K562 (cell line): ENCODE measurements around the gene TMEM129. TPM values are rescaled to one million over a fixed set of nuclear protein-coding genes. Genes with fewer than 3 reads are reported as not detected.
A peak's percentile ranks its signal among the peaks of the same experiment; 100 is the strongest.

ENCODE experiments used
- ATAC-seq: fragments of 200-7000 bp; cut with Tn5 transposase; 3 replicates; pipeline ENCODE4 v1.9.1; 2020; ENCODE audit warnings: moderate library complexity
- BruUV-seq: library from RNA; stranded (reverse); fragments of 400-500 nt; replicated peaks from 2 replicates; lab custom pipeline; 2021; lab: Mats Ljungman, UMichigan
- CTCF ChIA-PET: fragments of 300-600 bp; formaldehyde crosslinking; extraction: SDS; loops from one replicate; lab custom pipeline; 2021; ENCODE audit warnings: low intra/inter-chr PET ratio; lab: Yijun Ruan, JAX
- POLR2A ChIA-PET: fragments of 300-600, 350-650 bp; sonication (Branson Sonifier 250); formaldehyde crosslinking; extraction: SDS; loops from one replicate; lab custom pipeline; 2021; ENCODE audit warnings: antibody characterized with exemption, inconsistent platforms; lab: Yijun Ruan, JAX
- DNase-seq, 4 experiments: peaks; one replicate each; pipeline versions ENCODE4 v3.0.0 to v3.0.0-alpha.2; 2011 to 2018; ENCODE audit warnings: low spot score in 3 of 4, mixed read lengths in 3 of 4; ENCODE audit errors: extremely low read depth in 1 of 4
- FAIRE-seq: peaks from 2 replicates; lab custom pipeline; 2011; peaks lifted over from hg19 to GRCh38; lab: Jason Lieb, UNC
- H2AFZ ChIP-seq: 2 replicates; pipeline ENCODE4 v1.6.0; 2011; ENCODE audit warnings: low read depth, low read length, control low read depth, inconsistent platforms
- H3K27ac ChIP-seq: fragments of 200-600 bp; 3 replicates; pipeline ENCODE4 v1.8.0; 2011; ENCODE audit warnings: low read depth, mild to moderate bottlenecking, control low read depth, inconsistent platforms, low read length, moderate library complexity, mixed read lengths; ENCODE audit errors: extremely low read depth
- H3K27me3 ChIP-seq, 2 experiments: fragments of 300-600 bp in 1 of 2; 2 replicates in 1 of 2; 3 replicates in 1 of 2; pipeline versions ENCODE4 v1.6.0 to v1.8.0; 2011; ENCODE audit warnings: inconsistent platforms in 2 of 2, low read length in 2 of 2, mild to moderate bottlenecking in 1 of 2, mixed read lengths in 1 of 2, moderate library complexity in 1 of 2; ENCODE audit not compliant: control insufficient read depth in 2 of 2, insufficient read depth in 2 of 2
- H3K36me3 ChIP-seq: fragments of 300-600 bp; 3 replicates; pipeline ENCODE4 v1.8.0; 2011; ENCODE audit warnings: mild to moderate bottlenecking, low read length, inconsistent platforms; ENCODE audit not compliant: control insufficient read depth, insufficient read depth
- H3K4me1 ChIP-seq, 2 experiments: fragments of 200-600 bp in 1 of 2; replicated peaks in 1 of 2; 2 replicates in 1 of 2; 3 replicates in 1 of 2; pipeline versions ENCODE4 v1.5.1 to v1.8.0; 2011; ENCODE audit warnings: inconsistent platforms in 2 of 2, low read length in 2 of 2, mild to moderate bottlenecking in 1 of 2, mixed read lengths in 1 of 2, moderate library complexity in 1 of 2; ENCODE audit not compliant: control insufficient read depth in 2 of 2, insufficient read depth in 2 of 2
- H3K4me2 ChIP-seq: 2 replicates; pipeline ENCODE4 v1.6.1; 2011; ENCODE audit warnings: low read length, control low read depth, inconsistent platforms, mixed read lengths; ENCODE audit not compliant: insufficient read depth
- H3K4me3 ChIP-seq: fragments of 200-600 bp; sonication (generic), shearing (Covaris generic); 2 replicates; pipeline ENCODE4 v1.5.1; 2016; ENCODE audit warnings: control low read depth, inconsistent platforms
- H3K79me2 ChIP-seq: fragments of 200-600 bp; 3 replicates; pipeline ENCODE4 v1.8.0; 2011; ENCODE audit warnings: low read length, inconsistent platforms; ENCODE audit not compliant: control insufficient read depth, insufficient read depth
- H3K9ac ChIP-seq, 2 experiments: 2 replicates each; pipeline versions ENCODE4 v1.6.0 to v1.6.1; 2011; ENCODE audit warnings: low read depth in 2 of 2, low read length in 2 of 2, control low read depth in 1 of 2, inconsistent platforms in 1 of 2, mild to moderate bottlenecking in 1 of 2, mixed read lengths in 1 of 2; ENCODE audit not compliant: insufficient read depth in 1 of 2
- H3K9me1 ChIP-seq: one replicate; pipeline ENCODE4 v1.6.0; 2011; ENCODE audit warnings: inconsistent platforms, mild to moderate bottlenecking, low read length, moderate library complexity; ENCODE audit not compliant: control insufficient read depth, insufficient read depth
- H3K9me3 ChIP-seq: replicated peaks from 2 replicates; pipeline ENCODE4 v1.5.1; 2011; ENCODE audit warnings: low read depth, low read length, inconsistent platforms; ENCODE audit not compliant: control insufficient read depth, insufficient read depth
- H4K20me1 ChIP-seq: replicated peaks from 2 replicates; pipeline ENCODE4 v1.6.1; 2011; ENCODE audit warnings: low read length, inconsistent platforms, mixed read lengths; ENCODE audit not compliant: control insufficient read depth, insufficient read depth
- ARNT ChIP-seq, 2 experiments: fragments of 450-650 bp; IDR thresholded peaks; 2 replicates each; pipeline ENCODE4 v1.6.1; 2016; ENCODE audit warnings: mild to moderate bottlenecking in 1 of 2
- CBX5 ChIP-seq: IDR thresholded peaks from 2 replicates; pipeline ENCODE4 v1.6.1; 2014; ENCODE audit warnings: low read depth, borderline replicate concordance
- CREB5 ChIP-seq: fragments of 250-450 bp; sonication (Bioruptor Pico); IDR thresholded peaks from 2 replicates; pipeline ENCODE4 v1.5.0; 2020; ENCODE audit warnings: mild to moderate bottlenecking
- CXXC5 ChIP-seq: fragments of 250-450 bp; sonication (Bioruptor Pico); IDR thresholded peaks from 2 replicates; pipeline ENCODE4 v1.8.0; 2022; ENCODE audit warnings: inconsistent platforms, mild to moderate bottlenecking, moderate library complexity
- EWSR1 ChIP-seq: fragments of 450-650 bp; IDR thresholded peaks from 2 replicates; pipeline ENCODE4 v1.6.1; 2018; ENCODE audit warnings: borderline replicate concordance, mild to moderate bottlenecking, low read depth, moderate library complexity; ENCODE audit not compliant: partially characterized antibody
- EZH2 ChIP-seq: IDR thresholded peaks from 2 replicates; pipeline ENCODE4 v1.6.1; 2012; ENCODE audit warnings: low read depth, mild to moderate bottlenecking, inconsistent platforms, low read length, borderline replicate concordance
- FOXK1 ChIP-seq: sonication (generic); formaldehyde crosslinking; IDR thresholded peaks from 2 replicates; pipeline ENCODE4 v1.8.0; 2022; ENCODE audit warnings: missing genetic modification reagents, mild to moderate bottlenecking, borderline replicate concordance
- HMG20A ChIP-seq: fragments of 450-650 bp; formaldehyde crosslinking; conservative IDR thresholded peaks from 2 replicates; pipeline ENCODE4 v1.4.0; 2020; ENCODE audit warnings: mild to moderate bottlenecking, mixed read lengths
- HNRNPH1 ChIP-seq: fragments of 200-400 bp; formaldehyde crosslinking; optimal IDR thresholded peaks from 2 replicates; pipeline ENCODE3; 2017; ENCODE audit warnings: low read depth, mild to moderate bottlenecking, low read length, moderate library complexity
- KLF1 ChIP-seq: fragments of 450-650 bp; IDR thresholded peaks from 2 replicates; pipeline ENCODE4 v1.6.1; 2016; ENCODE audit warnings: missing genetic modification characterization, missing compliant biosample characterization
- MAZ ChIP-seq, 2 experiments: fragments of 450-650 bp in 1 of 2; sonication (generic) in 1 of 2; formaldehyde crosslinking; IDR thresholded peaks in 1 of 2; conservative IDR thresholded peaks in 1 of 2; 2 replicates each; pipeline versions ENCODE4 v1.4.0 to v1.5.0; 2020; ENCODE audit warnings: mild to moderate bottlenecking in 1 of 2, missing genetic modification reagents in 1 of 2
- NCOA2 ChIP-seq, 2 experiments: fragments of 450-650 bp; IDR thresholded peaks; 2 replicates each; pipeline ENCODE4 v1.6.1; 2018; ENCODE audit warnings: mild to moderate bottlenecking in 2 of 2, moderate library complexity in 1 of 2; ENCODE audit not compliant: partially characterized antibody in 2 of 2
- NR2F6 ChIP-seq: fragments of 450-650 bp; formaldehyde crosslinking; IDR thresholded peaks from 2 replicates; pipeline ENCODE4 v1.4.0; 2020; ENCODE audit warnings: mild to moderate bottlenecking
- PHTF2 ChIP-seq: fragments of 250-450 bp; sonication (Bioruptor Pico); IDR thresholded peaks from 2 replicates; pipeline ENCODE4 v1.5.0; 2021; ENCODE audit warnings: mild to moderate bottlenecking
- RBFOX2 ChIP-seq: fragments of 200-400 bp; formaldehyde crosslinking; IDR thresholded peaks from 2 replicates; pipeline ENCODE4 v1.6.1; 2017; ENCODE audit warnings: low read depth, mild to moderate bottlenecking, low read length, moderate library complexity
- SAFB ChIP-seq: fragments of 200-400 bp; formaldehyde crosslinking; IDR thresholded peaks from 2 replicates; pipeline ENCODE4 v1.6.1; 2017; ENCODE audit warnings: low read depth, low read length, borderline replicate concordance
- SMAD3 ChIP-seq: fragments of 450-650 bp; formaldehyde crosslinking; conservative IDR thresholded peaks from 2 replicates; pipeline ENCODE4 v1.4.0; 2020; ENCODE audit warnings: mild to moderate bottlenecking
- TAF1 ChIP-seq: IDR thresholded peaks from 2 replicates; pipeline ENCODE4 v1.6.1; 2011; ENCODE audit warnings: mild to moderate bottlenecking, low read length, moderate library complexity; ENCODE audit not compliant: insufficient read depth, control insufficient read depth, severe bottlenecking; ENCODE audit errors: extremely low read depth
- TOE1 ChIP-seq, 2 experiments: fragments of 450-650 bp in 1 of 2; sonication (generic) in 1 of 2; formaldehyde crosslinking in 1 of 2; IDR thresholded peaks; 2 replicates each; pipeline versions ENCODE4 v1.7.1 to v1.8.0; 2016 to 2022; ENCODE audit warnings: borderline replicate concordance in 2 of 2, mild to moderate bottlenecking in 2 of 2, antibody characterized with exemption in 1 of 2, inconsistent platforms in 1 of 2, low read depth in 1 of 2, missing genetic modification reagents in 1 of 2, moderate library complexity in 1 of 2
- ZNF445 ChIP-seq: fragments of 250-450 bp; sonication (Bioruptor Pico); IDR thresholded peaks from 2 replicates; pipeline ENCODE4 v1.4.0; 2020; ENCODE audit warnings: low read depth, mild to moderate bottlenecking, moderate library complexity
- ZNF764 ChIP-seq: fragments of 250-450 bp; sonication (Bioruptor Pico); IDR thresholded peaks from 2 replicates; pipeline ENCODE4 v1.4.0; 2020; ENCODE audit warnings: low read depth, mild to moderate bottlenecking, moderate library complexity
- WGBS: fragments of 100-300 bp; shearing (Covaris generic); methylation state at CpG from one replicate; pipeline ENCODE4 v1.1.6; 2016; ENCODE audit warnings: low coverage, mixed read lengths; ENCODE audit not compliant: insufficient coverage; ENCODE audit errors: missing lambda C conversion rate; 5-methylcytosine and 5-hydroxymethylcytosine counted together
- in situ Hi-C: fragments of 300-500 bp; cut with MboI; formaldehyde crosslinking; loops from 4 replicates; pipeline ENCODE4 v1.15.0; 2018; ENCODE audit warnings: inconsistent platforms, mixed read lengths
- intact Hi-C: fragments of 100-400 bp; cut with micrococcal nuclease; formaldehyde crosslinking; loops from 2 replicates; pipeline ENCODE4 v1.14.2; 2022
- polyA plus RNA-seq, 8 experiments: library from polyadenylated mRNA; depleted of rRNA in 4 of 8; stranded (reverse) in 5 of 8; unstranded in 3 of 8; fragments of >200 nt; fragmentation: Nextera tagmentation in 2 of 8; fragmentation: Illumina TruSeq in 1 of 8; extraction: Ambion mirVana in 2 of 8; extraction: Trizol in 1 of 8; gene quantifications; 2 replicates each; pipeline versions ENCODE4 v1.2.1 to v1.2.3, GENCODE V29; 2011 to 2014; ENCODE audit warnings: inconsistent platforms in 1 of 8, missing spikeins in 1 of 8
- total RNA-seq, 7 experiments: library from RNA; depleted of rRNA in 6 of 7; stranded (reverse); fragments of >200 nt in 6 of 7; fragmentation: Illumina TruSeq in 2 of 7; extraction: Trizol in 2 of 7; gene quantifications; 2 replicates each; pipeline versions ENCODE4 v1.2.1 to v1.2.3, GENCODE V29; 2011 to 2021; ENCODE audit warnings: low replicate concordance in 1 of 7
- TF ChIP-seq, protein P1 (sequence below): fragments of 250-450 bp; sonication (Bioruptor Pico); IDR thresholded peaks from 2 replicates; pipeline ENCODE4 v1.6.1; 2021; ENCODE audit warnings: mild to moderate bottlenecking

TMEM129 gene
- total and polyA plus RNA-seq, 9 of the 15 experiments (the other 6 are each of a cell fraction or from before 2014, with no cell fraction given), result 0.34 to 47.2 (median 18.8) TPM

GRCh38 chr4:1738410-1738809 is 17.3 kb upstream of the TMEM129 start:
- Histone ChIP-seq H3K9ac (no peak overlapping the region), H3K4me3 (no peak overlapping the region), H3K36me3 (peaks cover 94% of the 10 kb centered on the region), H2AFZ (no peak overlapping the region), H4K20me1 (no peaks in the 10 kb centered on the region), H3K27ac (no peak overlapping the region), H3K4me2 (no peak overlapping the region), H3K4me1 (peaks cover 0 to 12% of the 10 kb centered on the region in 2 experiments; a peak in 1 of 5 replicates), H3K79me2 (no peaks in the 10 kb centered on the region), H3K9me3 (peaks cover 8% of the 10 kb centered on the region), H3K9me1 (no peaks in the 10 kb centered on the region), H3K27me3 (no peaks in the 10 kb centered on the region)
- intact Hi-C loops, result no loop called here
- ATAC-seq, result no peak
- no peak for DNase-seq
- WGBS, result 97% methylated on average over 4 of the region's 4 CpGs
- BruUV-seq, result no TSS peak
- ChIA-PET POLR2A (no interaction called here), CTCF (no interaction called here)
- no peak for FAIRE-seq
- in situ Hi-C loops, result no loop called here
- TF ChIP-seq CREB5 (CRISPR knock-in tag) (no peak), RBFOX2 (no peak), ARNT (IDR thresholded peaks at IDR 0.05) (peak in 1 of 2 experiments; percentile 49; a peak in 1 of 4 replicates), TOE1 (IDR thresholded peaks at IDR 0.05; ENCODE audit: borderline replicate concordance) (no peak), TOE1 (CRISPR knock-in tag; IDR thresholded peaks at IDR 0.05; ENCODE audit: borderline replicate concordance, low read depth) (no peak), SAFB (no peak), TAF1 (no peak), PHTF2 (CRISPR knock-in tag) (no peak), FOXK1 (CRISPR knock-in tag) (no peak), SMAD3 (no peak), CBX5 (peak; percentile 97), HMG20A (CRISPR knock-in tag) (no peak), KLF1 (tag) (no peak), EZH2 (no peak), NCOA2 (IDR thresholded peaks at IDR 0.05; ENCODE audit: partially characterized antibody in 2 of 2) (no peak), NR2F6 (no peak), MAZ (CRISPR knock-in tag; conservative IDR thresholded peaks at IDR 0.05 in 1 of 2, IDR thresholded peaks at IDR 0.05 in 1 of 2) (no peak), HNRNPH1 (no peak), CXXC5 (no peak), ZNF764 (CRISPR knock-in tag) (no peak), EWSR1 (no peak), ZNF445 (no peak)
- TF ChIP-seq, protein P1, sequence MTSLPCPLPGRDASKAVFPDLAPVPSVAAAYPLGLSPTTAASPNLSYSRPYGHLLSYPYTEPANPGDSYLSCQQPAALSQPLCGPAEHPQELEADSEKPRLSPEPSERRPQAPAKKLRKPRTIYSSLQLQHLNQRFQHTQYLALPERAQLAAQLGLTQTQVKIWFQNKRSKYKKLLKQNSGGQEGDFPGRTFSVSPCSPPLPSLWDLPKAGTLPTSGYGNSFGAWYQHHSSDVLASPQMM, result no peak
